GM12801 (cell line): ENCODE measurements around the gene CCSAP.

ENCODE experiments used
- TF ChIP-seq, protein P1 (sequence below): IDR thresholded peaks from one replicate; pipeline ENCODE4 v1.5.1; 2011; ENCODE audit warnings: control low read depth; ENCODE audit not compliant: insufficient read length; ENCODE audit errors: extremely low read depth

Gene CCSAP

DNA sequence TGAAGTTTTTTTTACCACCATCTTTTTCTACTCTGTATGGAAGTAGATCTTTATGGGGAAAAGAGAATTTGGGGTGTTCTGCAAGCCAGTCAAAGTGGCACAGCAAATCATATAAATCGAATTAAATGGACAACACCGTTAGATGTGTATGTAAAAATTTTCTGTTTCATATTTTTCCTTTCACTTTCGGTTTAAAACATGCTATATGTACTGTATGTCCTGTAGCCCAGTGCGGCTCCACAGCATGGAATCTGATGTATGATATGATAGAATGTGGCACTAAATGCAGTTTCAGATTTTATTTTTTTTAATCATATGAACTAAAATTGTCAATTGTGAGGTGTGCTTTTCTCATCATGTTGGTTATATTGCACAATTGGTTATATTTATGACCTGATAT, 39.0 kb downstream of the CCSAP start:
- TF ChIP-seq, protein P1, sequence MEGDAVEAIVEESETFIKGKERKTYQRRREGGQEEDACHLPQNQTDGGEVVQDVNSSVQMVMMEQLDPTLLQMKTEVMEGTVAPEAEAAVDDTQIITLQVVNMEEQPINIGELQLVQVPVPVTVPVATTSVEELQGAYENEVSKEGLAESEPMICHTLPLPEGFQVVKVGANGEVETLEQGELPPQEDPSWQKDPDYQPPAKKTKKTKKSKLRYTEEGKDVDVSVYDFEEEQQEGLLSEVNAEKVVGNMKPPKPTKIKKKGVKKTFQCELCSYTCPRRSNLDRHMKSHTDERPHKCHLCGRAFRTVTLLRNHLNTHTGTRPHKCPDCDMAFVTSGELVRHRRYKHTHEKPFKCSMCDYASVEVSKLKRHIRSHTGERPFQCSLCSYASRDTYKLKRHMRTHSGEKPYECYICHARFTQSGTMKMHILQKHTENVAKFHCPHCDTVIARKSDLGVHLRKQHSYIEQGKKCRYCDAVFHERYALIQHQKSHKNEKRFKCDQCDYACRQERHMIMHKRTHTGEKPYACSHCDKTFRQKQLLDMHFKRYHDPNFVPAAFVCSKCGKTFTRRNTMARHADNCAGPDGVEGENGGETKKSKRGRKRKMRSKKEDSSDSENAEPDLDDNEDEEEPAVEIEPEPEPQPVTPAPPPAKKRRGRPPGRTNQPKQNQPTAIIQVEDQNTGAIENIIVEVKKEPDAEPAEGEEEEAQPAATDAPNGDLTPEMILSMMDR = no peak

DNA sequence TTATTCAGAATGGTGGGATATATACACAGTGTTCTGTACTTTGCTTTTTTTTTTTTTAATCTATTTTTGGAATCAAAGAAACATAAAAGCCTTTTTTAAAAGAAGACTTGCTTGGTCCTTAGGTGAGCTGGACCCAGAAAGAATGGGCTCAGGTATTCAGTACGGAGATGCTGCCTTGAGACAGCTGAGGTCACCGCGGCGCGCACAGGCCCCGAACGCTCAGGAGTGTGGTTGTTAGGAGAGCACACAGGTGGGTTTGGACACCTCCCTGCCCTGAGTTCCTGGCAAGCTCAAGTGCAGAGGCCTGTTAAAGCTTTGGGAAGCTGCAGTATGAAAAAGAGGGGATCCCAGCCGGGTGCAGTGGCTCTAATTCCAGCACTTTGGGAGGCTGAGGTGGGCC, 40.1 kb downstream of the CCSAP start:
- TF ChIP-seq, protein P1 = no peak

DNA sequence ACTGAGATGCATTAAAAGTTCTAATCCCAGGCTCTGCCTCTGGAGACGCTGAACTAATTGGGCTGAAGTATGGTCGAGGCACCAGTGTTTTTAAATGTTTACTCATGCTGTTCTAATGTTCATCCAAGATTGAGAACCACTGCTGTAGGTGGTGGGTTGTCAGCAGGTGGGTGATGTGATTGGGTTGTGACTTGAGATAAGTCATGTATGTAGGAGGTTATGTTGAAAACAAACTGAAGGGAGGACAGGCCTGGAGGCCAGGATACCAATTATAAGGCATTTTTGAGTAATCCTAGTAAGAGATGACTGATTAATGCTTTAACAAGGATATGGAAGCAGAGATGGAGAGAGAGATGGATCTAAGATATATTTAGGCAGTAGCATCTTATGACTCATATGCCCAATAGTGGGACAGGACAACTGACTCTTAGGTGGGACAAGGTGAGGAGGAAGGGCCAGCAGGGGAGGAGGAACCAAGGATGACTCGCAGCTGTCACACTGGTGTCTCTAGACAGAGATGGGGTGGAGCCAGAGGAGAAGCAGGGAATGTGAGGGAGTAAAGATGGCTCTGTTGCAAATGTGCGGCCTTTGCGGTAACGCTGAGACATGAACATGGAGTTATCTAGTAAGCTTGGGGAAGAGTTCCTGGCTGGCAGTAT, 42.6 kb downstream of the CCSAP start:
- TF ChIP-seq, protein P1 = no peak

DNA sequence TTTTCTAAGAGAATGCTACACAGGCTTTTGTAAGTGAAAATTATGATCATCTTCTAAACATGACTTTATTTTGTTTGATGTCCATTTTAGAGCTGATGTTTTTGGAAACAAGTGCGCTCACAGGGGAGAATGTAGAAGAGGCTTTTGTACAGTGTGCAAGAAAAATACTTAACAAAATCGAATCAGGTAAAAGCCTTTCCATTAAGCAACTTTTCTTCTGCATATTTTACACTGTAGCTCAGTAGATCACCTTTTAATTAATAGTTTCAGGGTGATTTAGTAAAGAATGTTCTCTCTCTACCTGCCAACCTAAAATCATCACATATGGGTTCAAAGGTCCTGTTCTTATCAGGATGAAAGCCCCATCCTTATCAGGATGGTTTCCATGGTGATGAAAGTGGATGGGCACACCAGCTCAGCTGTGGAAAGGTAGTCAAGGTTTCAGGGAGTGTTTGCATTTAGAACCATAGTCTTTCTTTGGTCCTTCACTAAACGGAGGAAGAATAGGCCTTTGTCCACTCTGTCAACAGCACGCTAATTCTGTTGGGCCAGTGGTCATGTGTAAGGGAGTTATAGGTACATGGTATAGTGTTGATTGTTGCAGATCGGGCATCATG, 43.9 kb downstream of the CCSAP start:
- TF ChIP-seq, protein P1 = no peak

DNA sequence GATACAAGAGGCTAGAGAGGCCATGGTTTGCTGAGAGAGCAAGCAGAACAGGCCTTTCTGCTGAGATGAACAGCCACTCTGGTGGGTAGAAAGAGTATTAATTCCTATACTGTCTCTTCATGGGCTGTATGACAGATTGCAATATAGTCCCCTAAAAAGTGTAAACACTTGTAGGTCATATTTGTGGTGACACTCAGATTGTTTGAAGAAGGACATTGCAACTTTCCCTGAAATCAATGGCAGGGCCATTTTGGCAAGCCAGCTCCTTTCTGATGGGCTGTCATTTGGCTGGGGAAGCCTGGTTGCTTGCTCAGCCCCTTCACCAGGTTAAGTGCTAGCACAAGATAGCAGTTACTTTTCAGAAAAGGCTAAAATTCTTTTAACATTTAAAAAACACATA, 44.4 kb downstream of the CCSAP start:
- TF ChIP-seq, protein P1 = no peak

- TF ChIP-seq, protein P1 = no peak
These were observed 45.1 kb downstream of the CCSAP start for GRCh38 chr1:229297746-229298145.

- TF ChIP-seq, protein P1 = no peak
These were observed 46.3 kb downstream of the CCSAP start for GRCh38 chr1:229296541-229296941.

GRCh38 chr1:229295745-229296144, 47.1 kb downstream of the CCSAP start:
- TF ChIP-seq, protein P1 = no peak
